SH-SY5Y (cell line): ENCODE measurements around the gene TPR.

Experiments
- GATA2 ChIP-seq: IDR thresholded peaks from 2 replicates; pipeline ENCODE4 v1.6.1; 2011; ENCODE audit warnings: mild to moderate bottlenecking, low read depth, low read length
- GATA3 ChIP-seq: IDR thresholded peaks from 2 replicates; pipeline ENCODE4 v1.6.1; 2011; ENCODE audit warnings: low read depth, mild to moderate bottlenecking, low read length, moderate library complexity

TPR gene

GRCh38 chr1:186304982-186305949 lies 69.8 kb downstream of the TPR start:
- no peak for TF ChIP-seq GATA2
- TF ChIP-seq GATA3: no peak

GRCh38 chr1:186303911-186304310 lies 71.1 kb downstream of the TPR start:
- TF ChIP-seq GATA2 (no peak), GATA3 (no peak)

GRCh38 chr1:186302381-186302920 lies 72.6 kb downstream of the TPR start:
- TF ChIP-seq GATA2 (no peak), GATA3 (no peak)

- no peak for TF ChIP-seq GATA3
- TF ChIP-seq GATA2: no peak
Observed at GRCh38 chr1:186301448-186301847, 73.6 kb downstream of the TPR start.

GRCh38 chr1:186300056-186300455 lies 75.0 kb downstream of the TPR start:
- no peak for TF ChIP-seq GATA3
- no peak for TF ChIP-seq GATA2

- TF ChIP-seq GATA2: no peak
- no peak for TF ChIP-seq GATA3
Observed at GRCh38 chr1:186299570-186299969, 75.5 kb downstream of the TPR start.

GRCh38 chr1:186298851-186299250 lies 76.2 kb downstream of the TPR start:
- TF ChIP-seq GATA3 (no peak), GATA2 (no peak)

- TF ChIP-seq GATA2 (no peak), GATA3 (no peak)
Observed at GRCh38 chr1:186297439-186298045, 77.5 kb downstream of the TPR start.

- TF ChIP-seq GATA2 (no peak), GATA3 (no peak)
Observed at GRCh38 chr1:186295980-186296379, 79.1 kb downstream of the TPR start, which contains the start of gene PRG4. TSS of gene PRG4 (plus strand) at chr1:186296279.

- TF ChIP-seq GATA3 (no peak), GATA2 (no peak)
Observed at GRCh38 chr1:186292875-186293274, 82.2 kb downstream of the TPR start.

GRCh38 chr1:186291271-186291670 lies 83.8 kb downstream of the TPR start:
- TF ChIP-seq GATA3 (no peak), GATA2 (no peak)

- TF ChIP-seq GATA2: no peak
- TF ChIP-seq GATA3: no peak
Observed at GRCh38 chr1:186289943-186290545, 85.0 kb downstream of the TPR start.

- TF ChIP-seq GATA3 (no peak), GATA2 (no peak)
Observed at GRCh38 chr1:186286615-186287315, 88.3 kb downstream of the TPR start.

- no peak for TF ChIP-seq GATA2
- TF ChIP-seq GATA3: no peak
Observed at GRCh38 chr1:186283374-186283773, 91.7 kb downstream of the TPR start.
